Type B pancreatic cell (in vitro differentiated cells): ENCODE measurements around the gene RPAP2. TPM values are rescaled to one million over a fixed set of nuclear protein-coding genes. Genes with fewer than 3 reads are reported as not detected.

Experiments used
- DNase-seq: peaks from one replicate; pipeline ENCODE4 v3.0.0; 2021; ENCODE audit warnings: mixed read lengths; ENCODE audit not compliant: unreplicated experiment; ENCODE audit errors: extremely low spot score
- H3K27ac Mint-ChIP-seq: 2 replicates; pipeline ENCODE4 v1.8.0; 2021; ENCODE audit warnings: mild to moderate bottlenecking, mixed read lengths
- H3K27me3 Mint-ChIP-seq: 2 replicates; pipeline ENCODE4 v1.8.0; 2021; ENCODE audit warnings: mixed read lengths
- H3K36me3 Mint-ChIP-seq: 2 replicates; pipeline ENCODE4 v1.8.0; 2021; ENCODE audit warnings: mixed read lengths
- H3K4me1 Mint-ChIP-seq: one replicate; pipeline ENCODE4 v1.8.0; 2021; ENCODE audit warnings: mixed read lengths; ENCODE audit not compliant: unreplicated experiment
- H3K4me3 Mint-ChIP-seq: 2 replicates; pipeline ENCODE4 v1.8.0; 2021; ENCODE audit warnings: mild to moderate bottlenecking, mixed read lengths
- H3K9me3 Mint-ChIP-seq: 2 replicates; pipeline ENCODE4 v1.8.0; 2021; ENCODE audit warnings: mixed read lengths
- total RNA-seq: library from RNA; stranded (reverse); gene quantifications from 2 replicates; pipeline ENCODE4 v1.2.1, GENCODE V29; 2021; ENCODE audit warnings: low replicate concordance
- TF ChIP-seq, protein P1 (sequence below): fragments of 200-600 bp; sonication (generic); conservative IDR thresholded peaks from 2 replicates; pipeline ENCODE4 v1.5.0; 2021; ENCODE audit warnings: antibody characterized with exemption, mild to moderate bottlenecking

RPAP2 gene
- total RNA-seq, 1 donor from 2014 or later = 42.3 TPM

- Mint-ChIP-seq H3K27me3 (no peaks in the 10 kb centered on the region), H3K9me3 (no peaks in the 10 kb centered on the region), H3K27ac (no peak overlapping the region), H3K4me1 (no peaks in the 10 kb centered on the region), H3K36me3 (peaks cover 29% of the 10 kb centered on the region), H3K4me3 (no peak overlapping the region)
- TF ChIP-seq, protein P1, sequence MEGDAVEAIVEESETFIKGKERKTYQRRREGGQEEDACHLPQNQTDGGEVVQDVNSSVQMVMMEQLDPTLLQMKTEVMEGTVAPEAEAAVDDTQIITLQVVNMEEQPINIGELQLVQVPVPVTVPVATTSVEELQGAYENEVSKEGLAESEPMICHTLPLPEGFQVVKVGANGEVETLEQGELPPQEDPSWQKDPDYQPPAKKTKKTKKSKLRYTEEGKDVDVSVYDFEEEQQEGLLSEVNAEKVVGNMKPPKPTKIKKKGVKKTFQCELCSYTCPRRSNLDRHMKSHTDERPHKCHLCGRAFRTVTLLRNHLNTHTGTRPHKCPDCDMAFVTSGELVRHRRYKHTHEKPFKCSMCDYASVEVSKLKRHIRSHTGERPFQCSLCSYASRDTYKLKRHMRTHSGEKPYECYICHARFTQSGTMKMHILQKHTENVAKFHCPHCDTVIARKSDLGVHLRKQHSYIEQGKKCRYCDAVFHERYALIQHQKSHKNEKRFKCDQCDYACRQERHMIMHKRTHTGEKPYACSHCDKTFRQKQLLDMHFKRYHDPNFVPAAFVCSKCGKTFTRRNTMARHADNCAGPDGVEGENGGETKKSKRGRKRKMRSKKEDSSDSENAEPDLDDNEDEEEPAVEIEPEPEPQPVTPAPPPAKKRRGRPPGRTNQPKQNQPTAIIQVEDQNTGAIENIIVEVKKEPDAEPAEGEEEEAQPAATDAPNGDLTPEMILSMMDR = no peak
- DNase-seq = no peak
Measured at GRCh38 chr1:92314024-92314423, 15.2 kb downstream of the RPAP2 start.

DNA sequence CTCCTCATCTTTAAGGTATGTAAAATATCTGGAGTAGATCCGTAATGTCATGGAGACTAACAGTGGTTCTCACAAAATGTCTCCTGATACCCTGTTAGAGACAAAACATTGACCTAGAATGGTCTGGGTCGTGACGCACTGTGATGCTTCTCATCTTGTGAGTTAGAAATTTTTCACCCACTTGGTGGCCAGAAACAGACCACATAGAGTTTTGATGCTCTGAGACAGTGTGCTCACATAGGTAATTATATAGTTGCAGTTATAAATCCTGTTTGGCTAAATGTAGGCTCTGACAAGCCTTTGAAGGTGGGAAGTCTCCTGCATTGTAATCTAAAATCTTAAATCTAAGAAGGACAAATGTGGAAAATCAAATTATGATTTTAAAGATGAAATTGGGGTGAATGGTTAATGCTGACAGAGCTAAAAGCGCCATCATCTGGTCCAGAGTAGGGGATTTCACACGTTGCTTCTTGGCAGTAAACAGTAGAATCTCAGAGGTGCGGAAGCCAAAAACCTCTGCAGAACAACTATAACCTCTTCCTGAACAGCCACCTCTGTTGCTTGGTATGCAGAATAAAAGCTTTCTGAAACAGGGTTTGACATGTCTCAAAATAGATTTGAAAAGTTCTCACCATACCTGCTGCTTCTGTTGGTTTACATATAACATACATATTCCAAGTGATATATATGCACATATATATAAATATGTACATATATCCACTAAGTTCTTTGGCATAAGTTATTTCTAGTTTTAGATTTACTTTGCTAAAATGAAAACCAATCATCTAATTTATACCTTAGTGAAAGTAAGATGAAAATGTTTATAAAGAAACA is 17.1 kb downstream of the RPAP2 start:
- DNase-seq = no peak
- no peak overlapping the region for H3K27ac Mint-ChIP-seq
- H3K9me3 Mint-ChIP-seq = no peaks in the 10 kb centered on the region
- H3K27me3 Mint-ChIP-seq = no peaks in the 10 kb centered on the region
- H3K4me1 Mint-ChIP-seq = no peaks in the 10 kb centered on the region
- TF ChIP-seq, protein P1 = no peak
- H3K36me3 Mint-ChIP-seq = peaks cover 34% of the 10 kb centered on the region
- no peak overlapping the region for H3K4me3 Mint-ChIP-seq

GRCh38 chr1:92317836-92318493 is 19.1 kb downstream of the RPAP2 start:
- DNase-seq = no peak
- H3K27me3 Mint-ChIP-seq = no peaks in the 10 kb centered on the region
- peaks cover 35% of the 10 kb centered on the region for H3K36me3 Mint-ChIP-seq
- TF ChIP-seq, protein P1 = no peak
- H3K4me3 Mint-ChIP-seq = no peak overlapping the region
- no peaks in the 10 kb centered on the region for H3K9me3 Mint-ChIP-seq
- H3K27ac Mint-ChIP-seq = no peak overlapping the region
- H3K4me1 Mint-ChIP-seq = no peaks in the 10 kb centered on the region

DNA sequence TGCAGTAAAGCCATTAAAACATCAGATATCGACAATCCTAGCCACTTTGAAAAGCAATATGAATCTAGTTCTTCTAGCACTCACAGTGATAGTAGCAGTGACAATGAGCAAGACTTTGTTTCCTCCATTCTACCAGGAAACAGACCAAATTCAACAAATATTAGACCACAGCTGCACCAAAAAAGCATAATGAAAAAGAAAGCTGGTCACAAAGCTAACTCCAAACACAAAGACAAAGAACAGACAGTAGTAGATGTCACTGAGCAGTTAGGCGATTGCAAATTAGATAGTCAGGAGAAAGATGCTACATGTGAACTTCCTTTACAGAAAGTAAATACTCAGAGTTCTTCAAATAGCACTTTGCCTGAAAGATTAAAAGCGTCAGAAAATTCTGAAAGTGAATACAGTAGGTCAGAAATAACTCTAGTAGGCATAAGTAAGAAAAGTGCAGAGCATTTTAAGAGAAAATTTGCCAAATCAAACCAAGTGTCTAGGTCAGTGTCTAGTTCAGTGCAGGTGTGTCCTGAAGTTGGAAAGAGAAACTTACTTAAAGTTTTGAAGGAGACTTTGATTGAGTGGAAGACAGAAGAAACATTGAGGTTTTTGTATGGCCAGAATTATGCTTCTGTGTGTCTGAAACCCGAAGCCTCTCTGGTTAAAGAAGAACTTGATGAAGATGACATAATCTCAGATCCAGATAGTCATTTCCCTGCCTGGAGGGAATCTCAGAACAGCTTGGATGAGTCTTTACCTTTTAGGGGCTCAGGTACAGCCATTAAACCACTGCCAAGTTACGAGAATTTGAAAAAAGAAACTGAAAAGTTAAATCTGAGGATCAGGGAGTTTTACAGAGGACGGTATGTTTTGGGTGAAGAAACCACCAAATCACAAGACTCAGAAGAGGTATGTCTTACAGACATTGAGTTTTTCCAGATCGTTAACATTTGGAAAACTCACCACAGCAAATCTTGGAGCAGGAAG is 24.9 kb downstream of the RPAP2 start:
- H3K27me3 Mint-ChIP-seq = no peaks in the 10 kb centered on the region
- no peak overlapping the region for H3K4me3 Mint-ChIP-seq

GRCh38 chr1:92324784-92325183 is 25.9 kb downstream of the RPAP2 start:
- no peak for DNase-seq
- Mint-ChIP-seq H3K9me3 (peaks cover 8% of the 10 kb centered on the region), H3K36me3 (peaks cover 65% of the 10 kb centered on the region), H3K27me3 (no peaks in the 10 kb centered on the region), H3K4me3 (no peak overlapping the region), H3K27ac (no peak overlapping the region), H3K4me1 (no peaks in the 10 kb centered on the region)
- TF ChIP-seq, protein P1 = no peak

More for the DNA sequence above, 24.9 kb downstream of the RPAP2 start:
- H3K9me3 Mint-ChIP-seq = peaks cover 8% of the 10 kb centered on the region
- H3K27ac Mint-ChIP-seq = no peak overlapping the region
- peaks cover 64% of the 10 kb centered on the region for H3K36me3 Mint-ChIP-seq
- no peaks in the 10 kb centered on the region for H3K4me1 Mint-ChIP-seq
- TF ChIP-seq, protein P1 = no peak
- no peak for DNase-seq
